Colonic mucosa (tissue), 4 donors: ENCODE measurements around the gene SH3BP2. TPM values are rescaled to one million over a fixed set of nuclear protein-coding genes. Genes with fewer than 3 reads are reported as not detected.

Experiments used
- DNase-seq: peaks from one replicate; pipeline ENCODE4 v3.0.0-alpha.2; 2020
- H3K27ac ChIP-seq: fragments of 200-600 bp; one replicate; pipeline ENCODE4 v1.8.0; 2021
- H3K27me3 ChIP-seq: fragments of 200-600 bp; one replicate; pipeline ENCODE4 v1.8.0; 2021
- H3K36me3 ChIP-seq: fragments of 200-600 bp; one replicate; pipeline ENCODE4 v1.8.0; 2021
- H3K4me1 ChIP-seq: fragments of 200-600 bp; one replicate; pipeline ENCODE4 v1.8.0; 2021; ENCODE audit warnings: mild to moderate bottlenecking
- H3K4me3 ChIP-seq: fragments of 200-600 bp; one replicate; pipeline ENCODE4 v1.8.0; 2021
- H3K9ac ChIP-seq, 2 donors: one replicate each; pipeline ENCODE4 v1.7.0; 2013; ENCODE audit warnings: control low read depth in 2 of 2, low read depth in 2 of 2, low read length in 2 of 2
- H3K9me3 ChIP-seq: fragments of 200-600 bp; one replicate; pipeline ENCODE4 v1.8.0; 2021
- CTCF ChIP-seq: fragments of 200-600 bp; IDR thresholded peaks from one replicate; pipeline ENCODE4 v1.8.0; 2022; ENCODE audit warnings: antibody characterized with exemption, mild to moderate bottlenecking
- intact Hi-C: fragments of 100-400 bp; cut with DNase I; formaldehyde crosslinking; loops from one replicate; pipeline ENCODE4 v1.14.1; 2022
- total RNA-seq, 2 donors: library from RNA; stranded (reverse); fragmentation: NEBNext Ultra II Directional in 1 of 2; extraction: Animal tissue kit (Norgen Biotek cat#: 25700) in 1 of 2; gene quantifications; one replicate each; pipeline ENCODE4 v1.2.1, GENCODE V29; 2021
- donor health status: healthy.
- donor health status: DM: no; HTN: no; CAD: no.
- donor health status: DM: no; HTN: no; CAD: no.

The SH3BP2 gene
- total RNA-seq, 2 donors from 2014 or later: 62.2 to 70.8 TPM

DNA sequence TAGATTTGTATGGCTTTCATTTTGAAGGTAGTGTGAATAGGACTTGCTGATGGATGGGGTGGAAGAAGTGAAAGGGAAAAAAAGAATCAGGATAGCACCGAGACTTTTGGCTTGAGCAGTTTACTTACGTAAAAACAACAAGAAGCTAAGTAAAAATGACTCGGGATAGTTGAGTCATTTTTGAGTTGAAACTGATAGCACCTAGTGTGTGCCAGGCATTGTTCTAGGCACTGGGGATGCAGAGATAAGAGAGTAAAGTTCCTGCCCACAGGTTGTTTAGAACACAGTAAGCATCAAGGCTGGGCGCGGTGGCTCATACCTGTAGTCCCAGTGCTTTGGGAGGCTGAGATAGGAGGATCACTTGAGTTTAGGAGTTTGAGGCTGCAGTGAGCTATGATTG lies 85.5 kb downstream of the SH3BP2 start:
- H3K36me3 ChIP-seq: peaks cover 4% of the 10 kb centered on the region
- no peak overlapping the region for H3K27ac ChIP-seq
- no peaks in the 10 kb centered on the region for H3K27me3 ChIP-seq
- no peak overlapping the region for H3K9ac ChIP-seq
- no peaks in the 10 kb centered on the region for H3K9me3 ChIP-seq
- no peak overlapping the region for H3K4me3 ChIP-seq
- no peak for TF ChIP-seq CTCF
- intact Hi-C loops: no loop called here
- no peak for DNase-seq
- H3K4me1 ChIP-seq: no peaks in the 10 kb centered on the region

- H3K4me1 ChIP-seq: no peaks in the 10 kb centered on the region
- intact Hi-C loops: no loop called here
- no peak overlapping the region for H3K27ac ChIP-seq
- no peaks in the 10 kb centered on the region for H3K9me3 ChIP-seq
- TF ChIP-seq CTCF: no peak
- DNase-seq: no peak
- H3K27me3 ChIP-seq: no peaks in the 10 kb centered on the region
- H3K36me3 ChIP-seq: peaks cover 5% of the 10 kb centered on the region
- H3K4me3 ChIP-seq: no peak overlapping the region
- no peak overlapping the region for H3K9ac ChIP-seq
These were observed 86.1 kb downstream of the SH3BP2 start for GRCh38 chr4:2879026-2879425.

DNA sequence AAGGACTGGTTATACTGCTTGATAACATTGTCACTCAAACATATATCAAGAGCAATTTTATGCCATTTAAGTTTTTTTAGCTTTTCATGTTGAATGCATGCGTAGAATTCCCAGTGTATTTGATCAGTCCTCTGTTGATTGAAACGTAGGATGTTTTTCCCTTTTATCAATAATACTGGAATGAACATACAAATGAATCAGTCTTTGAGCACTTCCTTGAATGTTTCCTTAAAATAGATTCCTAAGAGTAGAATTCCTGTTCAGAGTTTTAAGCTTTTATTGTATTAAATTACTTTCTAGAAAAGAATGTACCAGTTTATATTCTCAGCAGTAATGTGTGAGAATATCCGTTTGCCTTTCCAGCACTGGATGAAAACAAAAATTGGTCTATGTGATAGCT lies 88.5 kb downstream of the SH3BP2 start:
- H3K4me1 ChIP-seq: no peaks in the 10 kb centered on the region
- H3K9ac ChIP-seq: no peak overlapping the region
- H3K4me3 ChIP-seq: no peak overlapping the region
- no peak for TF ChIP-seq CTCF
- H3K27me3 ChIP-seq: no peaks in the 10 kb centered on the region
- peaks cover 12% of the 10 kb centered on the region for H3K36me3 ChIP-seq
- intact Hi-C loops: no loop called here
- H3K27ac ChIP-seq: no peak overlapping the region
- DNase-seq: no peak
- H3K9me3 ChIP-seq: no peaks in the 10 kb centered on the region

GRCh38 chr4:2882341-2882740 lies 89.5 kb downstream of the SH3BP2 start:
- Histone ChIP-seq H3K36me3 (peaks cover 12% of the 10 kb centered on the region), H3K27ac (no peak overlapping the region), H3K9me3 (no peaks in the 10 kb centered on the region), H3K4me1 (no peaks in the 10 kb centered on the region), H3K27me3 (no peaks in the 10 kb centered on the region), H3K9ac (no peak overlapping the region), H3K4me3 (no peak overlapping the region)
- no peak for TF ChIP-seq CTCF
- DNase-seq: no peak
- intact Hi-C loops: no loop called here

DNA sequence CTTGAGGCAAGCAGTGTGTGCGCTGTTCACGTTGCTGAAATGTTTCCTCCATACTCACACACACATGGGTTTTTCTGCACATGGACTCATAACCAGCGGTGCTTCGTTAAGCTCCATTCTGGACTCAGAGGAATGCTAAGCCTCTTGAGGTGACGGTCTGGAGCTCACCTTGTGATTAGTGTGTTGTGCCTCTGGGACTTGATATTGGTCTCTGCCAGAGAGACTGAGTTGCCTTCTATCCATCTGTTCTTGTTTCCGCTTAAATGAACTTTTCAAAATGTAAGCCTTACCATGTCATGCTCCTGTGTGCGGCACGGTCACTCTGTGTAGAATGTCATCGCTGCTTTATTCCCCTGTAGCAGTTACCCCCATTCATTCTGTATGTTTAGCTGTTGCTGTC lies 93.3 kb downstream of the SH3BP2 start:
- H3K9ac ChIP-seq: no peak overlapping the region
- no peak for TF ChIP-seq CTCF
- no peak overlapping the region for H3K4me3 ChIP-seq
- no peak for DNase-seq
- H3K4me1 ChIP-seq: no peaks in the 10 kb centered on the region
- intact Hi-C loops: no loop called here
- H3K27me3 ChIP-seq: no peaks in the 10 kb centered on the region
- peaks cover 12% of the 10 kb centered on the region for H3K36me3 ChIP-seq
- H3K9me3 ChIP-seq: no peaks in the 10 kb centered on the region
- H3K27ac ChIP-seq: no peak overlapping the region

DNA sequence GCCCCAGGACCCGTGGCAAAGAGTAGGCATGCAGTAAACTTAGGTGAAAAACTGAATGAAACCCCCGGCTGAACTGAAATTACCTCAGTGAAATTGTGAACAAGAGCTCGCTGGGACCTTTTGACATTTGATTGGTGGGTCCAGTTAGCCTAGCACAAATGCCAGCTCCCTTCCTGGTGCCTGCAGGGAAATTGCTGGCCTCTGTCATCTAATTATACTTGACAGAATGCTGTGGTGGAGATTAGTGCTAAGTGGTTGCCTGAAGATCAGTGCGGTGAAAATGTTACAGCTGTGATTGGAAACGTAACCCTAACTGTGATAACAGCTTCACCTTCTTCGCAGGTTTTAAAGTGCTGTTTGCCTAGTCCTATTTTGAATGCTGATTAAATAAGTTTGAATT lies 93.7 kb downstream of the SH3BP2 start:
- intact Hi-C loops: no loop called here

More for the DNA sequence above, 93.7 kb downstream of the SH3BP2 start:
- no peaks in the 10 kb centered on the region for H3K9me3 ChIP-seq
- no peaks in the 10 kb centered on the region for H3K4me1 ChIP-seq
- TF ChIP-seq CTCF: no peak
- H3K4me3 ChIP-seq: no peak overlapping the region
- H3K27ac ChIP-seq: no peak overlapping the region
- no peak for DNase-seq
- peaks cover 12% of the 10 kb centered on the region for H3K36me3 ChIP-seq
- H3K9ac ChIP-seq: no peak overlapping the region
- H3K27me3 ChIP-seq: no peaks in the 10 kb centered on the region
